ENCODE data around the gene CDKN2C. TPM values are rescaled to one million over a fixed set of nuclear protein-coding genes. Genes with fewer than 3 reads are reported as not detected.
"Not testable (repeated sequence)": the region's sequence is repeated elsewhere in the genome, so short reads cannot be mapped to it uniquely, and the experiment has no call there.

Gene CDKN2C
- total and polyA plus RNA-seq, 4 donors, result 17.1 to 20.4 (median 18.4) TPM

GRCh38 chr1:50934838-50935237, 35.2 kb upstream of the CDKN2C start:
- no peaks in the 10 kb centered on the region for H3K4me1 ChIP-seq (ENCODE audit: control insufficient read depth, insufficient read depth, low read length)
- H3K4me3 ChIP-seq (ENCODE audit: low read depth, low read length), result no peak overlapping the region
- no peak overlapping the region for H3K27ac ChIP-seq (ENCODE audit: low read depth, low read length)
- H3K9me3 ChIP-seq (ENCODE audit: control insufficient read depth, insufficient read depth, low read length), result no peaks in the 10 kb centered on the region
- DNase-seq (ENCODE audit: low read depth in 4 of 6, low spot score in 6 of 6), result no peak
- H3K27me3 ChIP-seq (ENCODE audit: control insufficient read depth, insufficient read depth, low read length), result no peaks in the 10 kb centered on the region
- no peaks in the 10 kb centered on the region for H3K36me3 ChIP-seq (ENCODE audit: control insufficient read depth, insufficient read depth, low read length)

- H3K27me3 ChIP-seq (ENCODE audit: control insufficient read depth, insufficient read depth, low read length); H3K4me3 ChIP-seq (ENCODE audit: low read depth, low read length); H3K27ac ChIP-seq (ENCODE audit: low read depth, low read length); H3K36me3 ChIP-seq (ENCODE audit: control insufficient read depth, insufficient read depth, low read length); DNase-seq (ENCODE audit: low read depth in 4 of 6, low spot score in 6 of 6); H3K9me3 ChIP-seq (ENCODE audit: control insufficient read depth, insufficient read depth, low read length); H3K4me1 ChIP-seq (ENCODE audit: control insufficient read depth, insufficient read depth, low read length): not testable (repeated sequence)
- WGBS (ENCODE audit: insufficient coverage), result 100% methylated on average over 1 of the region's 2 CpGs
These were observed 34.8 kb upstream of the CDKN2C start for GRCh38 chr1:50935276-50935675.

- Histone ChIP-seq H3K27me3 (ENCODE audit: control insufficient read depth, insufficient read depth, low read length) (no peaks in the 10 kb centered on the region), H3K4me3 (ENCODE audit: low read depth, low read length) (no peak overlapping the region), H3K4me1 (ENCODE audit: control insufficient read depth, insufficient read depth, low read length) (no peaks in the 10 kb centered on the region), H3K9me3 (ENCODE audit: control insufficient read depth, insufficient read depth, low read length) (no peaks in the 10 kb centered on the region), H3K36me3 (ENCODE audit: control insufficient read depth, insufficient read depth, low read length) (no peaks in the 10 kb centered on the region), H3K27ac (ENCODE audit: low read depth, low read length) (no peak overlapping the region)
- DNase-seq (ENCODE audit: low read depth in 4 of 6, low spot score in 6 of 6), result no peak
- WGBS (ENCODE audit: insufficient coverage), result no CpG with 5 or more reads among the region's 2 CpGs
These were observed 33.7 kb upstream of the CDKN2C start for GRCh38 chr1:50936321-50936720.

GRCh38 chr1:50940291-50940690, 29.8 kb upstream of the CDKN2C start:
- Histone ChIP-seq H3K27ac (ENCODE audit: low read depth, low read length) (no peak overlapping the region), H3K4me3 (ENCODE audit: low read depth, low read length) (no peak overlapping the region), H3K27me3 (ENCODE audit: control insufficient read depth, insufficient read depth, low read length) (no peaks in the 10 kb centered on the region), H3K4me1 (ENCODE audit: control insufficient read depth, insufficient read depth, low read length) (no peaks in the 10 kb centered on the region), H3K9me3 (ENCODE audit: control insufficient read depth, insufficient read depth, low read length) (no peaks in the 10 kb centered on the region), H3K36me3 (ENCODE audit: control insufficient read depth, insufficient read depth, low read length) (no peaks in the 10 kb centered on the region)
- no CpG with 5 or more reads among the region's 3 CpGs for WGBS (ENCODE audit: insufficient coverage)
- DNase-seq (ENCODE audit: low read depth in 4 of 6, low spot score in 6 of 6), result no peak

DNA sequence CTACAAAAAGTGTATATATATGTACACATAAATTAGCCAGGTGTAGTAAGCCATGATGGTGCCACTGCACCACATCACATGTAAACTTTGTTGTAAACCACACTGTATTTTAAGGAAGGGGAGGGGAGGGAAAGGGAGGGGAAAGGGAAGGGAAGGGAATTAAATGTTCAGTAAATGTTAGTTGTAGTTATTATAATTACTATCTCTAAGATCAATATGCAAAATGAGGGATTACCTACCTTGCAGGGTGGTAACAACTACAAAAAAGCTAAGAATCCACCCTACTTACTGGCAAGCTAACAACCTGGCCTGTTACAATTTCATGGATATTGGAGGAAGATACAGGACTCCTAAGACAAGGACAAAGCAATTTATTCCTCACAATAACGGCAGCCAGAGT, 27.7 kb upstream of the CDKN2C start:
- Histone ChIP-seq H3K27ac (ENCODE audit: low read depth, low read length) (no peak overlapping the region), H3K4me3 (ENCODE audit: low read depth, low read length) (no peak overlapping the region), H3K4me1 (ENCODE audit: control insufficient read depth, insufficient read depth, low read length) (no peaks in the 10 kb centered on the region), H3K36me3 (ENCODE audit: control insufficient read depth, insufficient read depth, low read length) (no peaks in the 10 kb centered on the region), H3K27me3 (ENCODE audit: control insufficient read depth, insufficient read depth, low read length) (no peaks in the 10 kb centered on the region), H3K9me3 (ENCODE audit: control insufficient read depth, insufficient read depth, low read length) (no peaks in the 10 kb centered on the region)
- DNase-seq (ENCODE audit: low read depth in 4 of 6, low spot score in 6 of 6), result no peak
- no CpG with 5 or more reads among the region's 1 CpG for WGBS (ENCODE audit: insufficient coverage)

GRCh38 chr1:50949286-50949982, 20.6 kb upstream of the CDKN2C start:
- H3K4me3 ChIP-seq (ENCODE audit: low read depth, low read length), result no peak overlapping the region
- H3K27ac ChIP-seq (ENCODE audit: low read depth, low read length), result no peak overlapping the region
- H3K4me1 ChIP-seq (ENCODE audit: control insufficient read depth, insufficient read depth, low read length), result no peaks in the 10 kb centered on the region
- no peak for DNase-seq (ENCODE audit: low read depth in 4 of 6, low spot score in 6 of 6)
- no peaks in the 10 kb centered on the region for H3K27me3 ChIP-seq (ENCODE audit: control insufficient read depth, insufficient read depth, low read length)
- no peaks in the 10 kb centered on the region for H3K9me3 ChIP-seq (ENCODE audit: control insufficient read depth, insufficient read depth, low read length)
- 84% methylated on average over 5 of the region's 9 CpGs for WGBS (ENCODE audit: insufficient coverage)
- peaks cover 2% of the 10 kb centered on the region for H3K36me3 ChIP-seq (ENCODE audit: control insufficient read depth, insufficient read depth, low read length)

DNA sequence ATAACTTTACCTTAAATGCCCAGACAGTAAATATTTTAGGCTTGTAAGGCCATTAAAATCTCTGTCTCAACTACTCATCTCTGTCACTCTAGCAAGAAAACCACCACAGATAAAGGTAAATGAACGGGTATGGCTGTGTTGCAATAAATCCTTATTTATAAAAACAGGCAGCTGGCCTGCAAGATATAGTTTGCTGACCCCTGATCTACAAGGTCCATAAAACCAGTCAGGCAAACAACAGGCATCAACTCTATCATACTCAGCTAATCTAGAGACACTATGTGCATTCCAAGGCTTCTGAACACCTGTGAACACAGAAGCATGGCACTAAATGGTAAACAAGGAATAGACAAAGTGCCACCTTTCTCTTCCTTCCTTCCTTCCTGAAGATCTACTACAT, 19.6 kb upstream of the CDKN2C start:
- H3K27ac ChIP-seq (ENCODE audit: low read depth, low read length), result no peak overlapping the region

GRCh38 chr1:50952566-50952965, 17.5 kb upstream of the CDKN2C start:
- not testable (repeated sequence) for H3K27ac ChIP-seq (ENCODE audit: low read depth, low read length)
- whole genome bisulfite sequencing (ENCODE audit: insufficient coverage), result 93% methylated on average over 16 of the region's 31 CpGs

More for the DNA sequence above, 19.6 kb upstream of the CDKN2C start:
- Histone ChIP-seq H3K4me3 (ENCODE audit: low read depth, low read length) (no peak overlapping the region), H3K9me3 (ENCODE audit: control insufficient read depth, insufficient read depth, low read length) (no peaks in the 10 kb centered on the region), H3K36me3 (ENCODE audit: control insufficient read depth, insufficient read depth, low read length) (peaks cover 2% of the 10 kb centered on the region), H3K4me1 (ENCODE audit: control insufficient read depth, insufficient read depth, low read length) (no peaks in the 10 kb centered on the region), H3K27me3 (ENCODE audit: control insufficient read depth, insufficient read depth, low read length) (no peaks in the 10 kb centered on the region)
- DNase-seq (ENCODE audit: low read depth in 4 of 6, low spot score in 6 of 6), result no peak
- no CpG with 5 or more reads among the region's 1 CpG for WGBS (ENCODE audit: insufficient coverage)

DNA sequence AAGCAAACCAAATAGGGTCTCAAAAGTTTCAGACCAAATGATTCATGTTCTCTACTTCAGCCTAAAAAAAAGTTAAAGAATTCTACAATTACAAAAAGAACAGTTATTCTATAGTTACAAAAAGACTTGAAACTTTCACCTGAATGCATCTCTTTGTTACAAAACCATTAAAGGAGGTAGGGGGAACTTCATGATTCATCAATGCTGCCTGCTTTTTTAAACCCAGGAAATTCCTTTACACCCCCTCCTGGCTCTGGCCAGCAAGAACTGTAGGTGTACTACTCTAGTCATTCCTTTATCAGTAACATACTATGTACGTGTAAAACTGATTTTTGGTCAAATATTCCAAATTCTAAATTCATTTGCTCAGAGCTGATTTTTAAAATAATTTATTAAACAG, 14.9 kb upstream of the CDKN2C start:
- Histone ChIP-seq H3K27ac (ENCODE audit: low read depth, low read length) (no peak overlapping the region), H3K4me3 (ENCODE audit: low read depth, low read length) (no peak overlapping the region), H3K27me3 (ENCODE audit: control insufficient read depth, insufficient read depth, low read length) (no peaks in the 10 kb centered on the region), H3K36me3 (ENCODE audit: control insufficient read depth, insufficient read depth, low read length) (peaks cover 2% of the 10 kb centered on the region), H3K9me3 (ENCODE audit: control insufficient read depth, insufficient read depth, low read length) (no peaks in the 10 kb centered on the region), H3K4me1 (ENCODE audit: control insufficient read depth, insufficient read depth, low read length) (no peaks in the 10 kb centered on the region)
- WGBS (ENCODE audit: insufficient coverage), result no CpG with 5 or more reads among the region's 1 CpG
- DNase-seq (ENCODE audit: low read depth in 4 of 6, low spot score in 6 of 6), result no peak

More at GRCh38 chr1:50952566-50952965, 17.5 kb upstream of the CDKN2C start:
- H3K36me3 ChIP-seq (ENCODE audit: control insufficient read depth, insufficient read depth, low read length); H3K27me3 ChIP-seq (ENCODE audit: control insufficient read depth, insufficient read depth, low read length); DNase-seq (ENCODE audit: low read depth in 4 of 6, low spot score in 6 of 6); H3K4me3 ChIP-seq (ENCODE audit: low read depth, low read length); H3K9me3 ChIP-seq (ENCODE audit: control insufficient read depth, insufficient read depth, low read length); H3K4me1 ChIP-seq (ENCODE audit: control insufficient read depth, insufficient read depth, low read length): not testable (repeated sequence)

- peak overlapping the region; percentile 33 for H3K27ac ChIP-seq (ENCODE audit: low read depth, low read length)
- 0% methylated on average over 34 of the region's 38 CpGs for WGBS (ENCODE audit: insufficient coverage)
- no peaks in the 10 kb centered on the region for H3K9me3 ChIP-seq (ENCODE audit: control insufficient read depth, insufficient read depth, low read length)
- peak in 2 of 6 donors; percentile 51 to 61 for DNase-seq (ENCODE audit: low read depth in 4 of 6, low spot score in 6 of 6)
- H3K4me1 ChIP-seq (ENCODE audit: control insufficient read depth, insufficient read depth, low read length), result no peaks in the 10 kb centered on the region
- no peaks in the 10 kb centered on the region for H3K36me3 ChIP-seq (ENCODE audit: control insufficient read depth, insufficient read depth, low read length)
- peak overlapping the region; percentile 78 for H3K4me3 ChIP-seq (ENCODE audit: low read depth, low read length)
- no peaks in the 10 kb centered on the region for H3K27me3 ChIP-seq (ENCODE audit: control insufficient read depth, insufficient read depth, low read length)
These were observed 10.6 kb upstream of the CDKN2C start for GRCh38 chr1:50959303-50959912.

Data from spinal cord (tissue), 10 donors.